GM13977 (cell line): ENCODE data around the gene APOL2.
"Not testable (repeated sequence)": the region's sequence is repeated elsewhere in the genome, so short reads cannot be mapped to it uniquely, and the experiment has no call there.

Experiments
- DNase-seq: peaks from one replicate; pipeline ENCODE4 v3.0.0; 2012; ENCODE audit warnings: low spot score
- CTCF ChIP-seq: IDR thresholded peaks from 2 replicates; pipeline ENCODE4 v1.5.1; 2012; ENCODE audit warnings: mild to moderate bottlenecking, control low read depth; ENCODE audit not compliant: insufficient read depth; ENCODE audit errors: extremely low read depth, missing control alignments
- in situ Hi-C: fragments of 300-500 bp; cut with MboI; formaldehyde crosslinking; loops from one replicate; pipeline ENCODE4 v1.12.0; 2022; ENCODE audit warnings: low sequenced_read_pairs, low pct_unique_long_range_greater_than_20kb, mixed read lengths, inconsistent platforms; ENCODE audit not compliant: unreplicated experiment

Gene APOL2

GRCh38 chr22:36274531-36274930, 35.2 kb upstream of the APOL2 start:
- in situ Hi-C loops = no loop called here

GRCh38 chr22:36271951-36272350, 32.6 kb upstream of the APOL2 start:
- in situ Hi-C loops, DNase-seq: not testable (repeated sequence)

More at GRCh38 chr22:36274531-36274930, 35.2 kb upstream of the APOL2 start:
- no peak for DNase-seq
- no peak for TF ChIP-seq CTCF

GRCh38 chr22:36271231-36271630, 31.9 kb upstream of the APOL2 start:
- in situ Hi-C loops, DNase-seq: not testable (repeated sequence)

- no peak for DNase-seq
- no peak for TF ChIP-seq CTCF
- in situ Hi-C loops = no loop called here
Observed at GRCh38 chr22:36267896-36268485, 28.7 kb upstream of the APOL2 start.

GRCh38 chr22:36267058-36267457, 27.7 kb upstream of the APOL2 start:
- TF ChIP-seq CTCF = no peak
- in situ Hi-C loops = no loop called here

GRCh38 chr22:36263886-36264664, 24.7 kb upstream of the APOL2 start:
- DNase-seq, in situ Hi-C loops: not testable (repeated sequence)

More at GRCh38 chr22:36267058-36267457, 27.7 kb upstream of the APOL2 start:
- no peak for DNase-seq

- DNase-seq, in situ Hi-C loops: not testable (repeated sequence)
Observed at GRCh38 chr22:36263216-36263673, 23.9 kb upstream of the APOL2 start.

GRCh38 chr22:36262307-36262706, 23.0 kb upstream of the APOL2 start:
- in situ Hi-C loops, DNase-seq: not testable (repeated sequence)

- DNase-seq, in situ Hi-C loops: not testable (repeated sequence)
Observed at GRCh38 chr22:36261675-36262074, 22.3 kb upstream of the APOL2 start.
